Measurements from ENCODE around the gene DDX24.

Gene DDX24

DNA sequence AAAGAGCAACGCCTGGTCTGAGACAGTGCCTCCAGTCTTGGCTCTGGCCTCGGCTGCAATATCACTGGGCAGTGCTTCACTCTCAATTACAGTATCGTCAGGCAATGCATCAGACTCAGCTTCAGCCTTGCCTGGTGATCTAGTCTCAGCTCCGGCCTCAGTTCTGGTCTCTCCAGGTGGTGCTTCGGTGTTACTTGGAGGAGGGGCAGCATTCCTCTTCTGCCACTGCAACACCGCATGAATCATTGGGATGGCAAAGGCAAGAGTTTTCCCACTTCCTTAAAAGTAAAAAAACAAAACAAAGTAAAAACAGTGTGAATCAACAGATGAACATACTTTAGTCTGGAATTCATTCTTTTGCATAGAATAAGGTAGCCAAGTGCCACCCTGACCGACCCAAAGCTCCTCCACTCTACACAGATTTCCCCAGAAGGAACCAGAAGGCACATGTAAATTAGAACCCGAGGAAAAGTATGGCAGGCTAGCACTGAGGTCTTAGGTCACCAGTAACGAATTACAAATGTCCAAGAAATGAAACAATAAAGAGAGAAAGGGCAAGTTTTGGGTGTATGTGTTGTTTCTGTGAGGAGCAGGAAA is 18.6 kb downstream of the DDX24 start:
- no peak for TF ChIP-seq MYC (IDR thresholded peaks at IDR 0.05; ENCODE audit: low read depth, low read length)
- TF ChIP-seq, protein P1, sequence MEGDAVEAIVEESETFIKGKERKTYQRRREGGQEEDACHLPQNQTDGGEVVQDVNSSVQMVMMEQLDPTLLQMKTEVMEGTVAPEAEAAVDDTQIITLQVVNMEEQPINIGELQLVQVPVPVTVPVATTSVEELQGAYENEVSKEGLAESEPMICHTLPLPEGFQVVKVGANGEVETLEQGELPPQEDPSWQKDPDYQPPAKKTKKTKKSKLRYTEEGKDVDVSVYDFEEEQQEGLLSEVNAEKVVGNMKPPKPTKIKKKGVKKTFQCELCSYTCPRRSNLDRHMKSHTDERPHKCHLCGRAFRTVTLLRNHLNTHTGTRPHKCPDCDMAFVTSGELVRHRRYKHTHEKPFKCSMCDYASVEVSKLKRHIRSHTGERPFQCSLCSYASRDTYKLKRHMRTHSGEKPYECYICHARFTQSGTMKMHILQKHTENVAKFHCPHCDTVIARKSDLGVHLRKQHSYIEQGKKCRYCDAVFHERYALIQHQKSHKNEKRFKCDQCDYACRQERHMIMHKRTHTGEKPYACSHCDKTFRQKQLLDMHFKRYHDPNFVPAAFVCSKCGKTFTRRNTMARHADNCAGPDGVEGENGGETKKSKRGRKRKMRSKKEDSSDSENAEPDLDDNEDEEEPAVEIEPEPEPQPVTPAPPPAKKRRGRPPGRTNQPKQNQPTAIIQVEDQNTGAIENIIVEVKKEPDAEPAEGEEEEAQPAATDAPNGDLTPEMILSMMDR (IDR thresholded peaks at IDR 0.05; ENCODE audit: low read depth, low read length): no peak
- H3K4me3 ChIP-seq (ENCODE audit: low read depth, low read length): no peak overlapping the region
- no peak for DNase-seq (ENCODE audit: low read depth)

DNA sequence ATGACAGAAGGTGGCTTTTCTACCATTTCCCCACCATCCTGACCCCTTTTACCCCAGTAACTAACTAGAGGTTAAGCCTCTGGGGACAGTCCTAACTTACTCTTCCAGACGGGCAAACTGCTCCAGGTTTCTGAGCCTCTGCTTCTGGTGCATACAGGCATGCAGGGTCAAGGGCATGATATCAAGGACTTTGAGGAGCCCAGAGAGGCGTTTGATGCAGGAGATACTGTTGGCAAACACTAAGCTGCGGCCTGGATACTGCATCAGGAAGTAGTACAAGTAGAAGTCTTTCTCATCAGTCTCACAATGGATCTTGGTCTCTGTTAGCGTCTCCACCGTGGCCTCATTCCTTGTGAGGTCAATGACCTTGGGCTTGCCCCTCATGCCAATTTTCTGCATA is 21.0 kb downstream of the DDX24 start:
- TF ChIP-seq MYC (IDR thresholded peaks at IDR 0.05; ENCODE audit: low read depth, low read length) (no peak), POLR2A (IDR thresholded peaks at IDR 0.05; ENCODE audit: extremely low read depth, insufficient read length) (no peak)
- TF ChIP-seq, protein P1 (IDR thresholded peaks at IDR 0.05; ENCODE audit: low read depth, low read length): no peak
- TF ChIP-seq, protein P2, sequence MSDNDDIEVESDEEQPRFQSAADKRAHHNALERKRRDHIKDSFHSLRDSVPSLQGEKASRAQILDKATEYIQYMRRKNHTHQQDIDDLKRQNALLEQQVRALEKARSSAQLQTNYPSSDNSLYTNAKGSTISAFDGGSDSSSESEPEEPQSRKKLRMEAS (IDR thresholded peaks at IDR 0.05; ENCODE audit: low read depth, low read length): no peak
- no peak overlapping the region for H3K4me3 ChIP-seq (ENCODE audit: low read depth, low read length)
- DNase-seq (ENCODE audit: low read depth): no peak

DNA sequence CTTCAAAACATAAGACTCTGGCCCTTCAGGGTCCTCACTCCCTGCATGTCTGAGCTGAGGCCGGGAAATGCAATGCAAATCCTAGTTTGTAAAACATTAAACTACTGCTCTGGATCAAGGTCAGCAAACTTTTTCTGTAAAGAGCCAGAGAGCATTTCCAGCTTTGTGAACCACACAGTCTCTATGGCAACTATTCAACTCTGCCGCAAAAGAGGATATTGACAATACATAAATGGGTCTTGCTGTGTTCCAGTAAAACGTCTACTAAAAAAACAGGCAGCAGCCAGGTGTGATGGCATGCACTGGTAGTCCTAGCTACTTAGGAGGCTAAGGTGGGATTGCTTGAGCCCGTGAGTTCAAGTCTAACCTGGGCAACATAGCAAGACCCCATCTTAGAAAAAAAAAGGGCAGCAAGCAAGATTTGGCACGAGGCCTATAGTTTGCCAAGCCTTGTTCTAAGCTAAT is 22.3 kb downstream of the DDX24 start:
- H3K4me3 ChIP-seq (ENCODE audit: low read depth, low read length): no peak overlapping the region
- no peak for DNase-seq (ENCODE audit: low read depth)
- no peak for TF ChIP-seq POLR2A (IDR thresholded peaks at IDR 0.05; ENCODE audit: extremely low read depth, insufficient read length)
- TF ChIP-seq, protein P2 (IDR thresholded peaks at IDR 0.05; ENCODE audit: low read depth, low read length): no peak
- TF ChIP-seq, protein P1 (IDR thresholded peaks at IDR 0.05; ENCODE audit: low read depth, low read length): no peak
- no peak for TF ChIP-seq MYC (IDR thresholded peaks at IDR 0.05; ENCODE audit: low read depth, low read length)

DNA sequence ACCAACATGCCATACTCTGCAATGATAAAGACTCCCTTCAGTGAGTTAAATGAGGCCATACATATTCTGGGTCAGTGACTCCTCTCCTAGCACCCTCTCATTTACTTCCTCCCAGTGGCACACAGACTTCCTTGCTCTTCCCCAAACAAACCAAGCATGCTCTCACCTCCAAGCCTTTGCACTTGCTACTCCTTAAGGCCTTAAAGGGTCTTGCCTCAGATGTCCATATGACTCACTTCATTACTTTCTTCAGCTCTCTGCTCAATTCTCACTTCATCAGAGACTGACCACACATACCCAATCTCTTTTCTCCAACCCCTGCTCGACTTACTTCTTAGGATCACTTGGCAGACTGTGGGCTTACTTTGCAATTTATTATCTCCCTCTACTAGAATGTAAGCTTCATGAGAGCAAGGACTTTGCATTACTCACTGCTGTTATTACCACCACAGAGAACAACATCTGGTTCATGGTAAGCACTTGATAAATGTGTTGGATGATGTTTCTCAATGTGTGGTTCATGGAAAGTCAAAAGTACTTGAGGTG is 22.8 kb downstream of the DDX24 start:
- DNase-seq (ENCODE audit: low read depth): no peak
- TF ChIP-seq, protein P2 (IDR thresholded peaks at IDR 0.05; ENCODE audit: low read depth, low read length): no peak
- no peak for TF ChIP-seq POLR2A (IDR thresholded peaks at IDR 0.05; ENCODE audit: extremely low read depth, insufficient read length)
- H3K4me3 ChIP-seq (ENCODE audit: low read depth, low read length): no peak overlapping the region

DNA sequence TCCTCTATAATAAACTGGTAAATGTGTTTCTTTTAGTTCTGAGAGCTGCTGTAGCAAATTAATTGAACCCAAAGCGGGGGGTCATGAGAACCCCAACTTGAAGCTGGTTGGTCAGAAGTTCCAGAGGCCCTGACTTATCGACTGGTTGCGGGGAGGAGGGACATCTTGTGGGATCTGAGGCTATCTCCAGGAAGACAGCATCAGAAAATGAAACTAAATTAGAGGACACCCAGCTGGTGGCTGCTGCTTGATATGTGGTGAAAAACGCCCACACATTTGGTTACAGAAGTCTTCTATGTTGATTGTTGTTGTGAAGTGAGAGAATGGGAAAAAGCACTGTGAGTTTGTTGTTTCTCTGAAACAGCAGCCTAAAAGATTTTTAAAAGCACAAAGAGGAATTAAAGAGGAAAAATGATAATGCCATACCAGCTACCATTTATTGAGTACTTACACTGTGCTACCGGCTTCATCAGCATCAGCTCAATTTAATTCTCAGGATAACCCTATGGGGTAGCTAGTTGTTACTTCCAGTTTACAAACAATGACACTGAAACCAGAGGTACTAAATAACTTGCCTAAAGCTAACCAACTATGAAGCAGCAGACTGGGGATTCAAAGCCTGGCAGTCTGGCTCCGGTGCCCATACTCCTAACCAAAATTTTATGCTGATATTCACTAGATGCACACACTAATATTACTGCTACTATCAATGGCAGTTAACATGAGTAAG is 24.3 kb downstream of the DDX24 start:
- no peak for DNase-seq (ENCODE audit: low read depth)
- H3K4me3 ChIP-seq (ENCODE audit: low read depth, low read length): no peak overlapping the region
- TF ChIP-seq, protein P2 (IDR thresholded peaks at IDR 0.05; ENCODE audit: low read depth, low read length): no peak
- TF ChIP-seq, protein P1 (IDR thresholded peaks at IDR 0.05; ENCODE audit: low read depth, low read length): no peak
- TF ChIP-seq MYC (IDR thresholded peaks at IDR 0.05; ENCODE audit: low read depth, low read length) (no peak), POLR2A (IDR thresholded peaks at IDR 0.05; ENCODE audit: extremely low read depth, insufficient read length) (no peak)

DNA sequence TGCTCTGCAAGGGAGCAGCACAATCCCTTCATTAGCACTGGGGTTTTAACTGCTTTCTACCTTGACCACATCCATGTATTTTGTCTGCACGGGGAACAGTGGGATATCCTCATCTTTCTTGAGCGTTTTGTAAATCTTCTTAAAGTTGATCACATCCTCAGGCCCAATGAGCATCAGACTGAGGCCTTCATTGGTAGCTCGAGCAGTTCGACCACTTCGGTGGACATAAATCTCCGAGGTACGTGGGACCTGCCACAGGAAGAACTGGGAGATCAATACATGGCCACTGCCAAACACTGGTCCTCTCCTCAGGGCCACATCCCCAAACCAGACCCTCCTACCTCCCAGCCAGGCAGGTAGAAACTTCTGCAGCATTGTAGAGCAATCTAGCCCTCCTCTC is 26.1 kb downstream of the DDX24 start:
- no peak for DNase-seq (ENCODE audit: low read depth)
- TF ChIP-seq, protein P1 (IDR thresholded peaks at IDR 0.05; ENCODE audit: low read depth, low read length): no peak
- TF ChIP-seq, protein P2 (IDR thresholded peaks at IDR 0.05; ENCODE audit: low read depth, low read length): no peak
- TF ChIP-seq MYC (IDR thresholded peaks at IDR 0.05; ENCODE audit: low read depth, low read length): no peak
- no peak for TF ChIP-seq POLR2A (IDR thresholded peaks at IDR 0.05; ENCODE audit: extremely low read depth, insufficient read length)
- no peak overlapping the region for H3K4me3 ChIP-seq (ENCODE audit: low read depth, low read length)
